OCI-M1 (cell line): Measurements from ENCODE around the gene ABI3BP.

Experiments
- DNase-seq: peaks from one replicate; lab custom pipeline; 2025; lab: John Stamatoyannopoulos, UW

ABI3BP gene

GRCh38 chr3:100891033-100891432 is 102.2 kb downstream of the ABI3BP start:
- DNase-seq = peak; percentile 84

DNA sequence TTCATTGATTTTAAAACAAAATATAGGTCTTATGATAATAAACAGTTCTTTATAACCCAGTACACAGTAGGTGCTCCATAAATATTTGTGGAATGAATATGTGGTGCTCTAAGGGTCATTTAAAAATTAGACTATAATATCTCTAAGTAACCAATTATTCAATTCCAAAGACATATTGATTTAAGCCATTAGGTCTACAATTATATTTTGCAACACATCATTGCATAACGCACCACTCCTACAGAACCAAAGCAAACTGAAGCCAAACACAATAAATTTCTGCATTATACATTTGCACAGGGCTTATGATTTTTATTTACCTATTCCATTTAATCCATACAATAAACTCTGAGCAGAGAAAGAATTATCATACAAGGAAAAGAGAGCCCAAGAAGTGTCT is 104.3 kb downstream of the ABI3BP start:
- DNase-seq = no peak

- no peak for DNase-seq
Measured at GRCh38 chr3:100882571-100882984, 110.6 kb downstream of the ABI3BP start.

DNA sequence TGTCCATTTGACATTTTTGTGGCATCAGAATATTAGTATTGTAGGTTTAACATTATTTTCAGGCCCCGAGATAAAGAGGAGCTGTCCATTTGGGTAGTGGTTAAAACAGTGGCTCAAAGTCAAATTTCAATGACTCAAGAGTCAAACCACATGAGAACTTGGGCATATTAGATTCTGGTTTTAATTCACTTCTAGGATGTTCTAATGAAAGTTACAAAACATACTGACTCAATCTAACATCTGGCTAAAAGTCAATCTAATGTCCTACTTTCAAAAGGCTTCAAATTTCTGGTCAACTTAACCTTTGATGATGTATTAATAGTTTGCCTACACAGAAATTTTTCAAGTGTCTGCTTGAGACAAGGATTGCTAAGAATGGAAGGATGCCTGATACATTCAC is 112.4 kb downstream of the ABI3BP start:
- no peak for DNase-seq

DNA sequence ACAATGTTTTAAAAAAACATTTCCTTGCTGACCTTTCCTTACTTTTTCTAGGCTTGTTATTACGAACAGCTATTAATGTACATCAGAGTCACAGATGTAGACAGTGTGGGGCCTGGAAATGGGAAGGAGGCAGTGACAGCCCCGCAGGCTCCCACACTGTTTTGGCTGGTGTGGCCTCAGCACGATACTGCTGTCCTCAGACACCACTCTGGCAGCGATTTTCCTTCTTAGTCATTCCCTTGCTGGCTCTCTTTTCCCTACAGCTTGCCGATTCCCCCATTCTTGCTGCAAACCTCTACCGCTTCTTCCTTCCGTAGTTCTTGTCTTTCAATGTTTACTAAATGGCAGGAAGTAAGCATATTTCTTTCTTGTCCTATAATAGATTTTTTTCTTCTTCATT is 113.1 kb downstream of the ABI3BP start:
- DNase-seq = no peak

GRCh38 chr3:100879195-100879810 is 113.9 kb downstream of the ABI3BP start:
- no peak for DNase-seq

DNA sequence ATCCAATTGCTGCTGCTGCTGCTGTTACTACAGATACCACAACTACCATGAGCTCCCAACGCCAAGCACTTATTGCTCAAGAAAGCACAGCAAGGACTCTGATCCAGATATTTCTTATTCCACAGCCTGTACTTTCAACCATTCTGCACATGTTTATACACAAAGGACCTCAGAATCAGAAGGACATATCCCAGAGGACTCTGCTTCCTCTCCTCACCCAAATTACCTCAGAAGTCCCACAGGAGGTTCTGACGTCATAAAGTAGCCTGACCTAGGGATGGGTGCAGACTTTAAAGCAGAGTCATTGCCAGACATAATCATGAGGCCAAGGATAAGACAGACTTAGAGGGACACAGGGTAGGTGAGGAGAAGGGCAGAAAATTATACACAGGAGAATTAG is 115.9 kb downstream of the ABI3BP start:
- no peak for DNase-seq

DNA sequence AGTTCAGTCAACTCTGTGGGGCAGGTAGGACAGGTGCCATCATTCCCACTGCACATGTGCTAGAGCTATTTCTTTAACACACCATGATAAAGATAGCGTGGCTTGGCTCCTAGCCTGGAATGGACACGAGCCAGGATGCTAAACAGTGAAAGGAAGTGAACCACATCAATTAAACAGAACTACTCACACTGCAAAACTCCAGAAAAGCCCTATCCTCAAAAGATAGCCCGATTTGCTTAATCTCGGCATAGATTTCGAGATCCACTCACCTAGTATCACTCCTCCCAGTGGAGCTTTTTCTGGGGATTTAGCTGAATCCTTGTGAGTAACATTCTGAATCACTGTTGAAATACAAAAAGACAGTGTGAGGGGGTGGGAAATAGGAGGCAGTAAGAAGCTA is 118.0 kb downstream of the ABI3BP start:
- peak; percentile 18 for DNase-seq

DNA sequence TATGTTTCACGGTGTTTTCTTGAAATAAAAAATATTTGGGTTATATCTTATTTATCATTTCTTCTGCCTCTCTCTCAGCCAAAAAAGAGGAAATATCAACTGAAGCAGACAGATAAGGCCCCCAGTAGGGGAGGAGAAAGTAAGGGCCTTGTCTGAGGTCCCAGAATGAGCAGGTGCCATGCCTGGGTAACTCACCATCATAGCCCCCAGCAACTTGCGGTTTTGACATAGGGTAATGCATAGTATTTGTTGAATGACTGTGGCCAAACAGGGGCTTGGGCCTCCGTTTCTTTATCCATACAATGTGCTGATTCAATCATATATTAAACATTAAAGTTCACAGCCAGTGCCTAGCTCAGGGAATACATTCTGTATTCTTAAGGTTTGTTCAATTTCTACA is 119.6 kb downstream of the ABI3BP start:
- peak; percentile 75 for DNase-seq

DNA sequence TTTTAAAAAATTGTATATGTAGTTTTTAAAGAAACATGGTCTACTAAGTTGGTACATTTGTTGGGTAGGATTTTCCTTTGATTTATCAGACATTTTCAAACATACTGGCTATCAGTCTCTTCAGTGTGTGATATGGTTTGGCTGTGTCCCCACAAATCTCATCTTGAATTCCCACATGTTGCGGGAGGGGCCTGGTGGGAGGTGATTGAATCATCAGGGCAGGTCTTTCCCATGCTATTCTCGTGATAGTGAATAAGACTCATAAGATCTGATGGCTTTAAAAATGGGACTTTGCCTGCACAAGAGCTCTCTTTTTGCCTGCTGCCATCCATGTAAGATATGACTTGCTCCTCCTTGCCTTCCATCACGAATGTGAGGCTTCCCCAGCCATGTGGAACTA is 121.9 kb downstream of the ABI3BP start:
- DNase-seq = peak; percentile 62

GRCh38 chr3:100869787-100870186 is 123.4 kb downstream of the ABI3BP start:
- DNase-seq = no peak

- no peak for DNase-seq
Measured at GRCh38 chr3:100868894-100869293, 124.3 kb downstream of the ABI3BP start.

GRCh38 chr3:100868096-100868495 is 125.1 kb downstream of the ABI3BP start:
- DNase-seq = no peak

DNA sequence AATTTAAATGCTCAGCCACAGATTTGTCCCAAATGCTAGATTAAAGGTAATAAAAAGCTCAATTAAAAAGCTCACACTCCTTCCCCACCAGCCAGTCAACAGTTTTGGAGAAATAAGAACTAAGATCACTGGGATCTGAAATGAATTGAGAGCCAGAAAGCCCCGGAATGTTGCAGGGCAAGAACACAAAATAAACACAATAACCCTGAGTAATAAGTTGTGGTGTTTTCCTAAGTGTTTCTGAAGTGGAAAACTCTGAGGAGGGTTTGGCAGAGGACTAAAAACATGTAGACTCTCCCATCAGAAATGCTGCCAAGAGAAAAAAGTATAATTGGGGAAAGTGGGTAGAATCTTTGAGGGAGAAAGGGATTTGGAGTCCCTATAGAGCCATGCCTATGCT is 127.8 kb downstream of the ABI3BP start:
- DNase-seq = no peak

DNA sequence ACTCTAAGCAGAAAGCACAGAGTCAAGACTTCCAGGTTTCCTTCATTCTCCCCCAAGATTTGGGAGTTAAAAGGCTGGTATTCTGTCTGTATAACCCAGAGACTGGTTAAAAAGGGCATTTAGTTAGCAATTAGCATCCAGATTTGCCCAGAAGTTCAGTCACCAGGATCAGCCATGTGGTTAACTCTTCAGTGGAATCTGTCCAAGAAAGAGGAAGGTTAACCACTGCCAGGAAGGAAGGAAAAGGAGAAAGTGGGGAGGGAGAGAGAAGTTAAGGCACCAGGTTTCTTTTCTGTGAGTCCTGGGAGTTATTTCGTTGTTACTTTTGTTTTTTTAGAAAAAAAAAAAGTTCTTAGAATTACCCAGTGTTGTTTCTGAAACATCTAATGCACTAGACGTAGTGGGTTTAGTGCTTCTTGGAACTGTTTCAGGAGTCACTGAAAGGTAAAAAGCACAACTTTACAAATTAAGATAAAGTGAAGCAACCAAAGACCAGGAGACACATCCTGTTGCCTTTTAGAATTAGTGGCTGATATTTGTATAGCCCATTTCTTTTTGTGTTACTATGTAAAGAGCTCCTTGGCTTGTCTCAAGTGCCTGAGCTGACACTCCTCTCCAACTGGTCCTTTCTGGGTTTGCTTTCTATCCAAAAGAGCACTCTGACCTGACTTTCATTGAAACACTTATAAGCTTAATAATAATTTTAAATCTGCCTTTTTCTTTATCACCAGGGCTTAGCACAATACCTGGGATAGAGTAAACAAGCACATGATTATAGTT is 128.6 kb downstream of the ABI3BP start:
- no peak for DNase-seq

DNA sequence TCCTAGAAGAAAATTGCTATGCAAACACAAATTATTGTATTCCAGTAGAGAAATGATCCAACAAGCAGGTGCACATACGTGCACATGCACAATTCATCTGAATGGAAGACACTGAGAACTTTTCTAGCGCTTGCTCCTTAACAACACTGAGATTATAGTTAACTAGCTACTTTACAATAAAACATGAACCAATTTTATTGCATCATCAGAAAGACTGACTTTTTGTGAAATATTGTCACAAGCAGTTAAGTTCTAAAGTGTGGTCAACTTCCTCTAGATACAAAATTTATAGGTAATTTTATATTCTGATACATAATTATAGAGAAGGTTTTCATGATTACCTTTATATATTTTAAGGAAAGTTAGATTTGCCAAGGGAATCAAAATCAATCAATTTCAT is 135.4 kb downstream of the ABI3BP start:
- DNase-seq = no peak

DNA sequence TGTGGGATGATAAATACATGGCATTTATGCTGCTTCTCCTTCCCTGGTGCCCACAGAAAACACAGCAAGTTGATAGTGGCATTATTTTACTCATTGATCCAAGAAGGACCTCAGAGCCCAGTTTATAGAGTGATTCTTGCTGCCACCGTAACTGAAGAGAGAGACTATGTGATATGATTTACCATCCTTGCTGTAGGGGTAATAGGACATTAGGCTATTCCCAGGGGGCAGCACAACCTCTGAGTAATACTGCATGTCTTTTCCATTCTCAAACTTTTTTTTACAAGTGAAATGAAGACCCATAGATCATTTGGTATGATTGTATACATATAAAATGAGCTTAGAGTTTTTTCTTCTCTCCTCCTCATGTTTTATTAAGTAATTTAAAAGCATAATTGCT is 136.4 kb downstream of the ABI3BP start:
- no peak for DNase-seq

GRCh38 chr3:100852840-100853239 is 140.4 kb downstream of the ABI3BP start:
- peak; percentile 35 for DNase-seq

DNA sequence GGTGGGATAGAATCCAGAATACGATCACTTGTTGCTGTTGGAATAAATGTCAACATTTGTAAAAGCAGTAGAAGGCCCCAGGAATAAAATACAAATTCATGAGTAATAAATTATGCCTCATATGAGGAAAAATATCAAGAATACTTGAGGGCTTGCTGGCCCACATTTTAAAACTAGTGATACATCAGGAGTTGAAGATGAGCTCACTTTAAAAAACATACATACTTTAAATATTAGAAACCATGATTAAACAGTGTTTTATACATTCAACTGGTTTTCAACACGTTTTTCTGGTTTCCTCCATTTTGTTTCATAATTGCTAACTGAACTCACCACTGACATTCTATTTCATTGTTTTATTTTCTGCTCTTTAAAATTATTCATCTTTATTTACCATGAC is 142.5 kb downstream of the ABI3BP start:
- DNase-seq = no peak

- DNase-seq = no peak
Measured at GRCh38 chr3:100850156-100850555, 143.1 kb downstream of the ABI3BP start.

- no peak for DNase-seq
Measured at GRCh38 chr3:100844063-100844936, 148.9 kb downstream of the ABI3BP start.

DNA sequence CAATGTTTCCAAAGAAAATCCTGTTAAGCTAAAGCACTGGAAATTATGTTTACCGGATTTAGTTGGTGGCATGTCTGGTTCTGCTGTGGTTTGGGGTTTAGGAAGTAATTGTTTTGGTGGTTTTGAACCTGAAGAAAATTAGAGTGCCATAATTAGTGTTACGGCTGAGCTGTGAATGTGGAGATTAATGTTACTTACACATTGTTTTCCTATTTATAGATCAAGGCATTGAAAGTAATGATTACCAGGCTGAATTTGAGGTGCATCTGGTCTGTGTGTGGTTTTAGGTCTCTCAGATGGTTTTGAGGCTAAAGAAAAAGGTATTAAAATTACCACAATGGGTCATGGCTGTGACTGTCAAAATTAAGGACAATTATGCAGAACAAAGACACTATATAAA is 155.1 kb downstream of the ABI3BP start:
- DNase-seq = no peak

DNA sequence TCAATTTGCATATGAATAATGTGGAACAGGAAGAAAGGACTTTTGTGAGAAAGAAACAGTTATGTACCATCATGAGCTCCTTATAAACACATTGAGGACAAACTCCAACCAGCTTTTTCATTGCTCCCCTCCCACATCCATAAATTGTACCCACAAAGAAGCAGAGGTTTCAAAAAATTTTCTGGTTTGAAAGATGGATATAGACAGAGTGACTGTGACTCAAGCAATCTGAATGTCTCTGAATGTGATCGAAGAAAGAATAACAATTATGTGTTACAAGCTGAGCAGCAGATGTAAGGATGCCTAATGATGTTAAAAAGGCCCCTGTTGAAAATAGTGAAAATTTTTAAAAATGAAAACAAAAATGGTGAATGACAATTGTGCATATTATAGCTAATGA is 156.6 kb downstream of the ABI3BP start:
- DNase-seq = no peak
